ENCODE data around the gene CELF4.

CELF4 gene

DNA sequence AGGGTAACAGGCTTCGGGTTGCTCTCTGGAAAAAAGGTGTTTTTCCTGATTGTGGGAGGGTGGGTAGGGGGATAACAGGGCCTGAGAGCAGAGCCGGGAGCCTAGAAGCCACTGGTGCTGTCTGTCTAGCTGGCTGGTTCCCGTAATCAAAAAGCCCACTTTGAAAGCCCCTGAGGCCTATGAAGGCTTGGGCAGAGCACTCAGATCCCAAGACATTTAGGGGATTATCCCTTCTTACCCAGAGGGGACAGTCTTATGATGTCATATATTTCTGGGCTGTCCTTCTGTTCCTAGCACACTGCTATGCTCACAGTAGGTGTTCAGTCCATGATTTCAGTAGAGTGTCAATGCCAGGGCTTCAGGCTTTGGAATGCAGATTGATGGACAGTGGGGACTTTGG lies 45.1 kb downstream of the CELF4 start:
- DNase-seq = no peak

DNA sequence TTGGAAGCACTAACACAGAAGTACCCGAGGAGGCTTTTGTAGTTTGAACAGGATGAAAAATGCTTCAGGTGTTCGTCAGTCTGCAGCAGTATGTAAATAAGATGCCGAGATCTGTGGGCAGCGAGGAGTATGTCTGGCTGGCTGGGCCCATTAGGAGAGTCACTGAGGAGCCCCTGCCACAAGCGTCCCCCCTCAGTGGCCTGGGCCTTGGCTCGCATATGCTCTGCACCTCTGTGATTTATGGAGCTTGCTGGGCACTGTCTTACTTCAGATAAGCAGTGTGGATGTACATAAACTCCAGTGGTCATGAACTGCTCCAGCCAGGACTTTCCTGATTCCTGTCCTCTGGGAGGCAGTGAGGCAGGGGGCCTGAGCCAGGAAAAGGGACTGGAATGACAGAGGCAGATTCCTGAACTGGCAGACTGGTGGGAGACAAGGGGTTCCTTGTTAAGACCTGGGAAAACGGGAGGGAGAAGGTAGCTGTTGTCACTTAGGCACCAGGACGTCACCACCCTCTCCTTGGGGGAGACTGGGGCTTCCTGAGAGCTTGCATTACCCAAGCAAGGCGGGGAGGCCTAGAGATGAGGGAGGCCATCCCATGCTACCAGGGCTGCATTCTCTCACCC lies 46.0 kb downstream of the CELF4 start:
- no peak for DNase-seq

DNA sequence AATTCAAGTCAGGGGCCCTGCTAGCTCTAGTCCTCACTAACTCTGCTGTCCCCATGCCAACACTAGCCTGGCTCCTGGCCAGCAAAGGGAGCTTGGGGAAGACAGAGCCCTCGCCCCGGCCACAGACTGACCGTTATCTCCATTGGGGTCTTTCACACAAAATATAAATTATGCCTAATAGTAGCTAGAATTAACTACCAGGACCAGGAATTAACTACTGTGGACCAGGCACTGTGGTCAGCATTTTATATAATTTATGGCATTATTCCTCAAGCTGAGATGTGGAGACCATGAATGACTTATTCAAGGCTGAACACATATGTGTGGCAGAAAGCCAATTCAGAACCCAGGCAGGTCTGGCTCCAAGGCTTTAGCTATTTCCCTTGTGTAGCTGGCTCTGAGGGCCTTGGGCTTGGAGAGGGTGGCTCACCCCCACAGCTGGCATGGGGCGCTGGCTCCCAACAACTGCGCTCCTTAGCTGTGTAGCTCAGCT lies 49.2 kb downstream of the CELF4 start:
- no peak for DNase-seq

DNA sequence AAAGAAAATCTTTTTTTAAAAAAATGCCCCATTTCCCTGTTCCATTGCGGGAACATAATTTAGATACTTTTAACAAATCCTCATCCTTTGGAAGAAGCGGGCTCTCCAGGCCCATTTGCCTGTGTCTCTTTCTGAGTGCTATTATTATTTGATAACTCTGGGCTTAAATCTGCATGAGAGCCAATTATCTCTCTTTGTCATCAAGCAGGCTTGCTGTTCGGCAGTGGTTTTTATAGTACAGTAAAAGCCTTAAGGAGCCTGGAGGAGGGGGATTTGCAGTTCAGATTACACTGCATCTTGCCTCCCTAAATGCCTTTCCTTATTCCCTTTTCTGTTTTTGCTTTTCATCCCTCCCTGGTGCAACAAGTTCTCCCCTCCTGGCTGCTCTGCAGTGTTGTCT lies 50.6 kb downstream of the CELF4 start:
- no peak for DNase-seq

DNA sequence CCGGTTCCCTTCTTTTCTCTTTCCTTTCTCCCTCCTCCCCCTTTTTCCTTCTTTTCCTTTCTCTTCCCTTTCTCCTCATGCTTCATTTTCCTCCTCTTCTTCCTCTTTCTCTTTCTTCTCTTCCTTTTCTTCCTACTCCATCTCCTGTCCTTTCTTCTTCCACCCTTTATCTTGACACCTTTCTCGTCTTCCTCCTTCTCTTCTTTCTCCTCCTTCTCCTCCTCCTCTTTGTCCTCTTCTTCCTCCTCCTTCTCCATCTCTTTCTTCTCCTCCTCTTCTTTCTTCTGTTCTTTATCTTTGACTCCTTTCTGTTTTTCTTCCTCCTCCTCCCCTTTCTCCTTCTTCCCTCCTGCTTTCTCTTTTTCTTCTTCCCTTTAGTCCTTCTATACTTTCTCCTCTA lies 53.2 kb downstream of the CELF4 start:
- no peak for DNase-seq

DNA sequence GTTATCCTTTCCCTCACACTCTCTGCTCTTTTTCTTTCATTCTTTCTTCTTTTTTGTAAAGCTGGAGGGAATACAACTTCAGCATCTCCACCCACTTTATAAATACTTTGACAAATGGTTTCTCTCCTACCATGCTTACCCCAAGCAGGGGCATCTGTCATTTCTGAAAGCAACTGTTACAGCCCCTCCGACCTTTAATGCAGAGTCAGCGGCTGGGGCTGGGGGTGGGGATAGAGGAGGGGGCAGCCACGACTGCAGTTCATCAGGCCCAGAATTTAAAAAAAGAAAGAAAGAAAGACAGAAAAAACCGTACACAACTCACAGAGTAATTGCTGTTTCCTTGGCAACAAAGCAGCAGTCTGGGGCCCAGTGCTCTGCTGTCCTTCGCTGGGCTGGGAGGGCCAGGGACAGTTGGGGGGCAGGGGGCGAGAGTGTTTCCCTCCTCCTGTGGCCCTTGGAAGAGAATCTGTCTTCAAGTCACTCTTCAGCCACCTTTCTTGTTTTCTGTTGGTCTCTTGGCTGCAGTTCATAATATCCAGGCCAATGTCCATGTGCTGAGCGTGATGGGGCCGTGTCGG lies 53.8 kb downstream of the CELF4 start:
- DNase-seq = no peak

DNA sequence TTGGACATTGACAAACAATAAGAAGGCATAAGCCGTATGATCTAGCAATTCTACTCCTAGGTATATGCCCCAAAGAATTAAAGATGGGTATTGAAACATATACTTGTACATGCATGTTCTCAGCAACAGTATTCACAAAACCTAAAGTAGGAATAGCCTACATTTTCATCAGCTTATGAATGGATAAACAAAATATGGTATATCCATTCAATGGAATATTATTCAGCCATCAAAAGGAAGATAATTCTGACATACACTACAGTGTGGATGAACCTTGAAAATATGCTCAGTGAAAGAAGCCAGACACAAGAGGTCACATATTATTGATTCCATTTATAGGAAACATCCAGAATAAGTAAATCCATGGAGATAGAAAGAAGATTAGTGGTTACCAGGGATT lies 56.0 kb downstream of the CELF4 start:
- no peak for DNase-seq

DNA sequence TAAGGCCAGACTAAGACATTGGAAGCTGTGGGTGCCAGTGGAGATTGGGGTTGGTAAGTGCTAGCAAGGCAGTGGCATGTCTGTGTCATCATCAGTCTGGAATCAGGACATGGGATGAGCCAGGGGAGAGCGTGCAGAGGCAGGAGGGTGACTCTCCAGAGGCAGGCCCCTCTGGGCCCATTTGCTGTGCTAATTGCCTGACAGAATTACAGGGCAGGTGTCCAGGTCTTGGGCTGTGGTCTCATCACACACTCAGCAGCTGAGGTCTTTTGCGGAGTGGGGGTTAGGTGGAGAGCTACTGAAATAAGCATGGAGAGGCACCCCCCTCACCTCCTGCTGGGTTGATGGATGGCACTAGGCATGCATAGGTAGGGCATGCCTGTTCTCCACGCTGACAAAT lies 57.4 kb downstream of the CELF4 start:
- no peak for DNase-seq

DNA sequence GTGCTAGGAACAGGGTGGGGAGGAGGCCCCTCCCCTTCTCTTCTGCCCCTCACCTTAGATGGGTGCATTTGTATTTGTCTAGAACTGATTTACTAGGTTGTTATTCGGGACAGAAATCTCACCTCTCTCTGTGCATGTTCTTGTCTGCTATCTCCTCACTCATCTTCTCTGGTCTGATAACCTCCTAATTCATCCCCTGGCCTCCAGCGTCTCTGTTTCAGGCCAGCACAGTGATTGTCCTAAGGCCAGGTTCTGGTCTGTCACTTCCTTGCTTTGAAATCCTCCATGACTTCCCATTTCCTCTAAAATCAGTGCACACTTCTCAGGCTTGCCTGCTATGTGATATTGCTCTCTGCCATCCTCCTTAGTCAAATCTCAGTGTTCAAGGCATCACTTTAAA lies 58.4 kb downstream of the CELF4 start:
- DNase-seq = no peak

DNA sequence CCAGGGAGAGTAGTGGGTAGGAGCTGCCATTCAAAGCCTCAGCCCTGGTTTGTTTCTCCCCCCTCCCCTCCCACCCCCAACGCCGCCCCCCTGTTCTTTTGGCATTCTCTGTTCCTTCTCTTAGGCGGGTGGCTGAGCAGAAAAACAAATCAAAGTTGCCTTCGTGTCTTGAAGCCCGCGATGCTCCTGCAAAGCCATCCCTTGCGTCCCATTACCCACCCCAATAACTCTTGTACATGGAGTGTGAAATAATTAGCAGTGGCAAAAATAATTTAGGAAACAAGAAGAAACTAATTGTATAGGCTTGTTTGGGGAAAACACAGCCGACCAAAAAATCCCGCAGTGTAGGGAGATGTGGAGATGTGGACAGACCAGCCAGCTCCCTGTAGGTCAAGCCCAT lies 59.6 kb downstream of the CELF4 start:
- DNase-seq = no peak

DNA sequence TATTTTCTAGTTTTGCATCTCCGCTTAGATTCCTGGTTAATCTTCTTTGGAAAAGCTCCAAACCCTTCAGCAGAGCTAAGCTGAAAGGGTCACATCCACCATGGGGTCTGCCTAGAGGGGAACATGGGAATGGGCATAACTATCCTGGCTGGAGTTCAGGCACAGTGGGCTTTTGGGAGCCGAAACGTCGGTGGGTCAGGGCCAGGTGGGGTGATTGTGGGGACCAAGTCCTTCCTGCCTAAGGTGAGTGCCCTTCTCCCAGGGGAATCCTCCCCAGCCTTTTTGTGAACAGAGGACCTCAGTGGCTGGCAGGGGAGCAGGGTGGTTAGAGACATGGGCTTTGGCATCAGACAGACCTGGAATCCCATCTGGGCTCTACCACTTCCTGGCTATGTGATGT lies 60.3 kb downstream of the CELF4 start:
- no peak for DNase-seq

DNA sequence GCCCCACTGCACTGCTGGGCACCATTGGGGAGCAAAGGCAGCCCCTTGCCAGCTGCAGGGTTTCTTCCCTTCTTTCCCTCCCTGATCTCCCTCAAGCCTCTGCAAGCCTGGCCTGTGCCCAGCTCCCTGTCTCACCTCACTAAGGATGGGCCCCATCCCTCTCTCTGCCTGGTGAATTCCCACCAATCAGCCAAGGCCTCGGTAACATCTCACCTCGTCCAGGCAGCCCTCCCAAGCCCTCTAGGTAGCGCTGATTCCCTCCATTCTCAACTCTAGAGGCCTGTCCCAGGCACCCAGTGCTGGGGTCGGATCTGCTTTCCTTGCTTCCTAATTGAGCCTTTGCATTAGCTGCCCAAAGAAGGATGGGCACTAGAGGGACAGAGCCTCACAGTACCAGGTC lies 63.0 kb downstream of the CELF4 start:
- no peak for DNase-seq

DNA sequence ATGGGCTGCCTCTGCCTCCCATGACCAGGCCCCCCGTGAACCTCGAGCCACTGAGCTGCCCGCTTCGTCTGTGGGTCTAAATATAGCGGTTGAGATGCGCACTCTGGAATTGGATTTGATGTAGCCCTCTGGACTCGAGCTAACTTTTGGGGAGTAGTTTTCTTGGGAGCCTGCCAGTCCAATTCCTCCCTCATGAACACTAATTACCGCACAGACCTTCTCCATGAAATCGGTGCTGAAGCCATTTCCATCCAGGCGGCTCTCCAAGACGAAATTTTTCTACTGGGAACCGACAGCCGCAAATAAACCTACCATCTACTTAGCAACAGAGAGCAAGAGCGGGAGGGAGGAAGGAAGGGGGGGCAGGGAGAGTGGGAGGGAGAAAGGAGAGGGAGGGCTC lies 63.6 kb downstream of the CELF4 start:
- no peak for DNase-seq

DNA sequence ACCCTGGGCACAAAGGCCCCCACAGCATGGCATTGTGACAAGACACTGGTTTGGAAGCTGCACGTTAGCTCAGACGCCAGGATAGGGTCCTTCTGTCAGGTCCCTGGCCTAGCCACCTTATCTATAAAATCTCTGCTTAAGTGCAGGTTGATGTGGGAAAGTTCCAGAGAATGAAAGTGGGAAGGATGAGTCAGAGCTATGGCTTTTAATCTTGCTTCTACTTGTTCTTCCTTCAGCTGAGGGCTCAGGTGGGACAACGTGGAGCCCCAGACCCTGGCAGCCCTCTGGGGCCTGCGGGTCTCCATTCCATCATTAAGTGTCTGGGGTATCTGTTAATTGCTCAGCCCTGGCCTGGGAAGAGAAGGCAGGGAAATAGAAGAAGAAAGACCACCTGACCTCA lies 64.5 kb downstream of the CELF4 start:
- no peak for DNase-seq

DNA sequence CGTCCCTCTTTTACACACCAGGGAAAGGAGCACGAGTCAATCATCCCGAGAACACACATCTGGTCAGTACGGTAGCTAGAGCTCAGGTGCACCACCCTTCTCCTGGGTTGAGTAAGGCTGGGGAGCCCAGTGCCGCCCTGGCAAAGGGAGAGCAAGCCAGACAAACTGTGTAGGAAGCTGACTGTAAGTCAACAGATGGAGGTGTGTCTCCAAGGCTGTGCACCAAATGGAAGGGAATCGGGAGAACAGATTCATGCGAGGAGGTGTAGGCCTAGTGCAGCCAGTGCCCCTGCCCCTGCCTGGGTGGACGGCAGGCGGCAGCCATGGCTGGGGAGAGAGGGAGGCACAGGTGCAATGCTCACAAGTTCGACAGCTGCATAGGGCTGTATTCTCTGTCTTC lies 65.7 kb downstream of the CELF4 start:
- no peak for DNase-seq

DNA sequence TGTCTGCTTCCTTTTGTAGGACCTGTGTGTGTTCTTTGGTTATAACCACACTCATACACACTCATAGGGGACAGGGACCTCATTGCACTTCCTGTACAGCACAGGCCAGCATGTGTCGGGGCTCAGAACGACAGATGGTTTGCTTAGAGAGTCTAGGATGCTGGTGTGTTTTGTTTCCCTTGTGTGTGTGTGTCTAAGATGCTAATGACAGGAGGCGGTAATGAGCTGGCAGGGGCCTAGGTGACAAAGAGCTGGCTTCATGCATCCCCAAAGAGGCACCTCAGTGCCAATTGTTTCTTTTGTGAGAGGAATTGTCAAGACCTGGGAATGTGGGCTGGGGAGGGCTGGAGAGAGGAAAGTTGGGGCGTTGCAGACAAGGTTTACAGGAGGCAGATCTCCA lies 66.6 kb downstream of the CELF4 start:
- no peak for DNase-seq

DNA sequence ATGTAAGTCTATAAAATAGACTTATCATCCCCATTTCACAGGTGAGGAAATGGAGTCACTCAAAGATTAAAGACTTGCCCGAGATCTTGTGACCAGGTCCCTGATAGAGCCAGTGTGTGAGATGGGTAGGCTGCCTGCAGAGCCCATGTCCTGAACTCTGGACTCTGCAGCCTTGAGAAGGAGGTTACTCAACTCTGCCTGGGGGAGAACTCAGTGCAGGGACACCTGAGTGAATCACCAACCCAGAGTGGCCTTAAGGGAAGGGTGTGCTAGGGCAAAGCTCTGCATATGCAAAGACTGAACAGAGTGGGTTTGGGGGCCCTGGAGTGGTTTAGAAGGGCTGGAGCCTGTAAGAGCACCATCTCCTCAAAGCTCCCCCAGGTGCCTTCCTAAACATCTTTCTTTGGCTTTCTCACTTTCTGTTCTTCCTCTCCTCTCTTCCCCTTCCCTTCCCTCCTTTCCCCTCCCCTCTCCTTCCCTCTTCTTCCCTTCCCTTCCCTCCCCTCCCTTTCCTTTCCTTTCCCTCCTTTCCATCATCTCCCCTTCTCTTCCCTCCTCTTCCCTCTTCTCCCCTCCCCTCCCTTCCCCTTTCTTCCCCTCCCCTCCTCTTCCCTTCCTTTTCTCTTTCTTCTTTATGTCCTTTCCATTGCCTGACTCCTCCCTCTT lies 67.6 kb downstream of the CELF4 start:
- no peak for DNase-seq

DNA sequence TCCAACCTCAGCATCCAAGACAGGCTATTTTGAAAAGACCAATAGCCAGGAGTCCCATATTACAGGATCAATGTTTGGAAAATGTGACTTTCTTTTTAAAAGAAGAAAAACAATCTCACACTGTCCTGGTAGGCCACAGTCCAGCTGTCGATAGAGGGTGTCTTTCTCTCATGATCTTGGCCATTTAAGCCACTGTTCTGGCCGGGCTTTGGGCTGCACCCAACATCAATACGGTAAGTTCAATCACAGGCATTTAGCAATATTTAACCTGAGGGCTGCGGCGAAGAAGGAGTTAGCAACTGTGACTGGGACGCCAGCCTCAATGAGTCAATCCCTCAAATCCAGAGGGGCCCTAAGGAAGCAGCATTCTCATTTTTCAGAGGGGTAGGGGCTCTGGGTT lies 69.0 kb downstream of the CELF4 start:
- no peak for DNase-seq

DNA sequence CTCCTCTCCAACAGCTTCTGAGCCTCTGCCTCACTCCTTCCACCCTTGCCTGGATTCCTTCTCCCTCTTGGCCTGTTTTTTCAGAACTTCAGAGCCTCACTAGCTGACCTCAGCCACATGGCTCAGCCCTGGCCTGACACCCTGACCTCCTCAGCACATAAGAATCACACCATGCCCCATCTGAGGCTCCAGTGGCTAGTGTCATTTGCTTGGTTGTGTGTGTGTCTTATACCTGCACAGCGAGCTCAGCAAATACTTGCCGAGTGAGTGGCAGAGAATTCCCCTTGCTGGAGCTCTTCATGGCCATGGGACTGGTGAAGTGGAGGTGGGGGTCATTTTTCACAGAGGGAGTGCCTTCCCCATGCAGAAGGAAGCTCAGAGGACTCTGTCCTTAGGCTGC lies 70.2 kb downstream of the CELF4 start:
- no peak for DNase-seq

DNA sequence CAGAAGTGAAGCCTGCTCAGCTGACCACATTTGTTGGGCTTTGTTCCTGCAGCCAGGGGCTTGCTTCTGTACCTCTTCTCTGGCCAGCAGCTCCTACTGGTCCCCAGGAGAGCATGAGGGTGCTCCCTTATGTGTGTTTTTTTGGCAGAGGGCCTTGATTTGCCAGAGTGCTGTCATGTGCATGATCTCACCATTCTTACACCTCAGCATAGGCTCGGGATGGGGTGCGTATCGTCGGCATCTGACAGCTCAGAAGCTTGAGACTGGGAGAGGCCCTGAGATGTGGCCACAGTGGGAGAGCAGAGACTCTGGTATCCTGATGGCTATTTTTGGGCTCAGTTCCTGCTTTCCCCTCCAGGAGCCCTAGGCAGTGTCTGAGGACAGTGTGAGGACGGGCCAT lies 71.2 kb downstream of the CELF4 start:
- DNase-seq = no peak

DNA sequence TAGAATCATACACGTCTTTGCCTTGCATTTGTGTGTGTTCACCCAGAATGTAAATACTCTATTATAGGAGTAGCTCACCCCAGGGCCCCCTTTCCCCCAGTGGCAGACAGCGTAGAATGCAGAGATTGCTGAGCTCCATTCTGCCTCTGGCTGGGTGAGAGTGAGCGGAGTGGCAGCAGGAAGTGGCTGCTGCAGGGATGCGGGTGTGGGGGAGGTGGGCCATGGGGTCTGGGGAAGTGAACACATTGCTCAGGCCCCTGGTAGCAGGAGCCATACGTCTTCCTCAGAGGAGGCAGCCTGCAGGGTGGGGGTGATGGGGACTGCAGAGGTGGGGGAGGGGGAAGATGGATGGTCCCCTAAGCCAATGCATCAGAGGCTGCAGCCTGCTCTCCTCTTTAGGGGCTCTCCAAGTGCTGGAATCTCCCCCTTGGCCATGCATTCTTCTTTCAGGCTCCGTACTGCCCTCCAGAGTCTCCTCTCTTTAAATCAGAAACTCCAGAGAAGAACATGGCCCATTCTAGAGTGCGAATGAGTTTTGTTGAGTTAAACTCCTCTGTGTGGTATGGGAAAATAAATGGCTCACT lies 72.2 kb downstream of the CELF4 start:
- no peak for DNase-seq

DNA sequence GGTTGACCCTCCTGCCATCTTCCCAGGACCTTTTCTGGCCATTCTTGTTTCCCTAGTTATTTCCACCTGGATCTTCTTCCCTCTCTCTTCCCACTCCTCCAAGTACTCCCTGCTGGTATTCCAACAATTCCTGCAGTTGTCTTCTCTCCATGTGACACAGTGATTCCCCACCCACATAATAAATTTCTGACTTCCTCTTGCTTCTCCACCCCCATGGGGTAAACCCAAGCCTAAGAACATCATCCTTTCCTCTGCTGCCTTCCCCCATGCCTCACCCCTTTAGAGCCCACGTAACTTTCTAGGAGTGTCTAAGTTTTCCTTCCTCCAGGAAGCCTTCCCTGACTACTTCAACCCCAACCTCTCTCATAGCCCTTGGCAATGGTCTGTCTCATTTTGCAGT lies 72.6 kb downstream of the CELF4 start:
- DNase-seq = no peak

DNA sequence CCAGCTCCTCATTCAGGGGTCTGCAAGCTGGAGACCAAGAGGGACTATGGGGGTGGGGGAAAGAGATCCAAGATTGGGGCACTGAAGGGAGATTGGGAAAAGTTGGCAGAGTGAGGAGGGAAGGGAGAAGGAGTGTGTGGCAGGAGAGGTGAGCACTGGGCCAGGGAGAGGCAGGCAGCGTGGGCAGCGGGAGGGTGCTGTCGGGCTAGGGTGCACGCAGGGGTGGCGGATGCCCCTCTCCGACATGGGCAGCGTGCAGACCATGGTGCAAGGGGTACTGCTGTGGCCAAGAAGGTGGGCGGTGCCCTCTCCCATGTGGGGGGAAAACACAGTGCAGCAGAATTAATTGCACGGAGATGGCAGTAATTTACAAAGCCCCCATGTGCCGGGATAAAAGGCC lies 74.1 kb downstream of the CELF4 start:
- no peak for DNase-seq

DNA sequence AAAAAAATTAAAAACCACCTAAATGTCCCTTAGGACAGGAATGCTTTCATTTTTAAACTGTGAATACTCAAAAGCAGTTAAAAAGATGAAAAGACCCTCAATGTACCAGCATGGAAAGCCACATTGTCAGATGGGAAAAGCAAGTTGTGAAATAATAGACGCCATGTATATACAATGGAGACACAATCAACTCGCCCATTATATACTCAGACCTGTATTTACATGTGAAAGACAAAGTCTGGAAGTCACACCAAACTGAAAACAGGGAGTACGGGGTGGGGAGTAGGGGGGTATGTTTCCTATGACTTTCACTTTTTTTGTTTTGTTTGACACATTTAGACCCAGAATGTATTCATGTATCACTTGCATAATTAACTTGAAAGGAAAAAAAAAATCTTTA lies 75.6 kb downstream of the CELF4 start:
- DNase-seq = no peak
